Breast epithelium (tissue), 4 donors: ENCODE results near the gene ZNF675. TPM values are rescaled to one million over a fixed set of nuclear protein-coding genes. Genes with fewer than 3 reads are reported as not detected.
"Not testable (repeated sequence)": the region's sequence is repeated elsewhere in the genome, so short reads cannot be mapped to it uniquely, and the experiment has no call there.

Source experiments
- DNase-seq, 2 donors: peaks; one replicate each; pipeline ENCODE4 v3.0.0-alpha.2; 2019; ENCODE audit warnings: low spot score in 2 of 2
- H3K27ac ChIP-seq, 2 donors: fragments of 200-600 bp; sonication (generic) in 1 of 2; one replicate each; pipeline ENCODE4 v1.5.1; 2016 to 2019; ENCODE audit warnings: mild to moderate bottlenecking in 1 of 2
- H3K27me3 ChIP-seq, 2 donors: fragments of 200-600 bp; sonication (generic) in 1 of 2; one replicate each; pipeline versions ENCODE4 v1.5.1 to v1.6.0; 2017 to 2019; ENCODE audit warnings: control low read depth in 1 of 2, mild to moderate bottlenecking in 1 of 2
- H3K36me3 ChIP-seq: fragments of 200-600 bp; one replicate; pipeline ENCODE4 v1.5.1; 2019
- H3K4me1 ChIP-seq, 2 donors: fragments of 200-600 bp; sonication (generic); one replicate each; pipeline ENCODE4 v1.5.1; 2016 to 2019; ENCODE audit warnings: control low read depth in 1 of 2
- H3K4me3 ChIP-seq, 3 donors: fragments of 200-600 bp; sonication (generic); 1 replicate in 2 of 3; 2 replicates in 1 of 3; pipeline ENCODE4 v1.5.1; 2016 to 2019; ENCODE audit warnings: mild to moderate bottlenecking in 3 of 3, moderate library complexity in 2 of 3
- H3K9me3 ChIP-seq, 2 donors: fragments of 200-600 bp; sonication (generic) in 1 of 2; one replicate each; pipeline ENCODE4 v1.5.1; 2016 to 2019; ENCODE audit warnings: control low read depth in 1 of 2
- POLR2A ChIP-seq: fragments of 450-650 bp; IDR thresholded peaks from one replicate; pipeline ENCODE4 v1.6.1; 2016; ENCODE audit warnings: antibody characterized with exemption, mild to moderate bottlenecking, moderate library complexity
- POLR2AphosphoS5 ChIP-seq, 3 donors: sonication (generic); formaldehyde crosslinking; IDR thresholded peaks; one replicate each; pipeline ENCODE4 v1.6.1; 2017; ENCODE audit warnings: antibody characterized with exemption in 3 of 3
- intact Hi-C: fragments of 100-400 bp; cut with DNase I; formaldehyde crosslinking; loops from one replicate; pipeline ENCODE4 v1.15.1; 2023; ENCODE audit warnings: low total_unique reads
- total RNA-seq, 3 donors: library from RNA; depleted of rRNA; stranded (reverse); fragments of >200 nt; gene quantifications; one replicate each; pipeline ENCODE4 v1.1.0, GENCODE V29; 2016
- TF ChIP-seq, protein P1 (sequence below), 3 donors: fragments of 450-650 bp; IDR thresholded peaks; one replicate each; pipeline ENCODE4 v1.5.1; 2016 to 2017; ENCODE audit warnings: antibody characterized with exemption in 3 of 3, mild to moderate bottlenecking in 3 of 3, moderate library complexity in 3 of 3

The ZNF675 gene
- total RNA-seq, result 10 to 100 TPM in 2 of 3 donors, 1 to 10 TPM in 1; 6.1 to 25.8 (median 13.1) TPM

DNA sequence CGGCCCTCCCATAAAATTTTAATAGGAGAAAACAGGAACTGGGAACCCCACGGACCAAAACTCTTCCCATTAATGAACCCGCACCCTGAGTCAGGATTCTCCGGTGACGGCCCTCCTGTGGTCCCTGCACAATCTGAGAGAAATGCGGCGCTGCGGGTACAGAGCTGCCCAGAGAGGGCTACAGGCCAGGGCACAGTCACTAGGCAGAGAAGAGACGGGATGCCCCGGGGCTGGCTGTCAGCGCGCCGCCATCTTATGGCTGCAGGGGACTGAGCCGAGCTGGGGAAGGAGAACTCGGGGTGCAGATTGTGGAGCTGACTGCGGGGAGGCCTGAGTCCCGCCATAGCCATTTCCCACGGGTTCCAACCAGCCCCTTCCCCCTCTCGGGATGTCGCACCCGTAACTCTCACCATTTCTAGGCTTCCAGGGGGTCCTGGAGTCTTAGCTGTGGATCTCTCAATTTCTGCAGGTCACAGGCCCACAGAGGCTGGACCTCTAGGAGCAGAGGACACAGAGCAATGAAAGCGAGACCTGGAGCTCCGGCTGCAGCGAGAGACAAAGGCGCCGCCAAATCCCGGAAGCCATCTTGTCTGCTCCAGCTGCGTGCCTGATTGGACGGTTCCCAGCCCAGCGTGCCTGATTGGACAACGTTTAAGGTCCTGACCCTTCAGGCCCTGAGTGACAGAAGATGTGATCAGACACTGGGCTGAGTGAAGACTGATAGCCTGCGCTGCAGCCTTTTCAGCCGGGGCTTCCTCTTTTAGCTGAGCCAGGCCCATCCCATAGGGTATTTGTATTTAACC is at the start of gene ZNF675:
Gene ZNF675 (minus strand): TSS at position 592 of the 803 bp plus-strand sequence. CDS start 179 bp downstream, at position 413.
- H3K9me3 ChIP-seq, result no peaks in the 10 kb centered on the region
- H3K4me3 ChIP-seq, result peak within 1 kb of the TSS; percentile 69 to 80 (median 74)
- H3K27ac ChIP-seq, result peak within 1 kb of the TSS; percentile 87 to 90
- DNase-seq, result peak; percentile 91 to 95
- no peaks in the 10 kb centered on the region for H3K4me1 ChIP-seq
- H3K27me3 ChIP-seq, result no peaks in the 10 kb centered on the region
- H3K36me3 ChIP-seq, result no peaks in the 10 kb centered on the region
- TF ChIP-seq POLR2A (no peak), POLR2AphosphoS5 (IDR thresholded peaks at IDR 0.05) (peak in 1 of 3 donors; percentile 40)
- TF ChIP-seq, protein P1, sequence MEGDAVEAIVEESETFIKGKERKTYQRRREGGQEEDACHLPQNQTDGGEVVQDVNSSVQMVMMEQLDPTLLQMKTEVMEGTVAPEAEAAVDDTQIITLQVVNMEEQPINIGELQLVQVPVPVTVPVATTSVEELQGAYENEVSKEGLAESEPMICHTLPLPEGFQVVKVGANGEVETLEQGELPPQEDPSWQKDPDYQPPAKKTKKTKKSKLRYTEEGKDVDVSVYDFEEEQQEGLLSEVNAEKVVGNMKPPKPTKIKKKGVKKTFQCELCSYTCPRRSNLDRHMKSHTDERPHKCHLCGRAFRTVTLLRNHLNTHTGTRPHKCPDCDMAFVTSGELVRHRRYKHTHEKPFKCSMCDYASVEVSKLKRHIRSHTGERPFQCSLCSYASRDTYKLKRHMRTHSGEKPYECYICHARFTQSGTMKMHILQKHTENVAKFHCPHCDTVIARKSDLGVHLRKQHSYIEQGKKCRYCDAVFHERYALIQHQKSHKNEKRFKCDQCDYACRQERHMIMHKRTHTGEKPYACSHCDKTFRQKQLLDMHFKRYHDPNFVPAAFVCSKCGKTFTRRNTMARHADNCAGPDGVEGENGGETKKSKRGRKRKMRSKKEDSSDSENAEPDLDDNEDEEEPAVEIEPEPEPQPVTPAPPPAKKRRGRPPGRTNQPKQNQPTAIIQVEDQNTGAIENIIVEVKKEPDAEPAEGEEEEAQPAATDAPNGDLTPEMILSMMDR (IDR thresholded peaks at IDR 0.05), result no peak
- intact Hi-C loops, result no loop called here

DNA sequence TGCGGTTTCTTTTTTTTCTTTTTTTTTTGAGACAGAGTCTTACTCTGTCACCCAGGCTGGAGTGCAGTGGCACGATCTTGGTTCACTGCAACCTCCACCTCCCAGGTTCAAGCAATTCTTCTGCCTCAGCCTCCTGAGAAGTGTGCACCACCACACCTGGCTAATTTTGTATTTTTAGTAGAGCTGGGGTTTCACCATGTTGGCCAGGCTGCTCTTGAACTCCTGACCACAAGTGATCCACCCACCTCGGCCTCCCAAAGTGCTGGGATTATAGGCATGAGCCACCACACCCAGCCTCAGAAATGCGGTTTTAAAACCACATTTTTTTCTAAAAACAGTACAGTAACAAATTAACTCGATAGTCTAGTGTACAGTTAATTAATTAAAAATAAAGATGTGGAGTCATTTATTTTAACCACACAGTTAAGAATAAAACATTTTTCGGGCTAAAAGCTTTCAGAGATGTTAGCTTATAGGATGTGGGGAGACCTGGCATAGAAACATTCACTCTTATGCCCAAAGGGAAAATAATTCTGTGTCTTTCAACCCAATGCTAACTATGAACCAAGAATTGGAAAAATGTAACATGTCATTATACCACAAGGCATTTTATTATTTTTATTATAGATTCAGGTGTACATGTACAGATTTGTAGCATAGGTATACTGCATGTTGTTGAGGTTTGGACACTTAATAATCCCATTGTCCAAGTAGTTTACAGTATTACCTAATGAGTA is 43.9 kb upstream of the ZNF675 start:
- intact Hi-C loops, result not testable (repeated sequence)

DNA sequence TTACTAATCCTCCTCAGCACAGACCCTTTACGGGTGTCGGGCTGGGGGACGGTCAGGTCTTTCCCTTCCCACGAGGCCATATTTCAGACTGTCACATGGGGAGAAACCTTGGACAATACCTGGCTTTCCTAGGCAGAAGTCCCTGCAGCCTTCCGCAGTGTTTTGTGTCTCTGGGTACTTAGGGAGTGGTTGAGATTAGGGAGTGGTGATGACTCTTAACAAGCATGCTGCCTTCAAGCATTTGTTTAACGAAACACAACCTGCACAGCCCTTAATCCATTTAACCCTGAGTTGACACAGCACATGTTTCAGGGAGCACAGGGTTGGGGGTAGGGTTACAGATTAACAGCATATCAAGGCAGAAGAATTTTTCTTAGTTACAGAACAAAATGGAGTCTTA is 37.1 kb upstream of the ZNF675 start:
- intact Hi-C loops, H3K27ac ChIP-seq, H3K9me3 ChIP-seq, DNase-seq, H3K36me3 ChIP-seq, H3K4me3 ChIP-seq, H3K4me1 ChIP-seq, H3K27me3 ChIP-seq: not testable (repeated sequence)

More for the DNA sequence above, 43.9 kb upstream of the ZNF675 start:
- H3K4me3 ChIP-seq, H3K4me1 ChIP-seq, DNase-seq, H3K27me3 ChIP-seq, H3K9me3 ChIP-seq, H3K27ac ChIP-seq, H3K36me3 ChIP-seq: not testable (repeated sequence)

DNA sequence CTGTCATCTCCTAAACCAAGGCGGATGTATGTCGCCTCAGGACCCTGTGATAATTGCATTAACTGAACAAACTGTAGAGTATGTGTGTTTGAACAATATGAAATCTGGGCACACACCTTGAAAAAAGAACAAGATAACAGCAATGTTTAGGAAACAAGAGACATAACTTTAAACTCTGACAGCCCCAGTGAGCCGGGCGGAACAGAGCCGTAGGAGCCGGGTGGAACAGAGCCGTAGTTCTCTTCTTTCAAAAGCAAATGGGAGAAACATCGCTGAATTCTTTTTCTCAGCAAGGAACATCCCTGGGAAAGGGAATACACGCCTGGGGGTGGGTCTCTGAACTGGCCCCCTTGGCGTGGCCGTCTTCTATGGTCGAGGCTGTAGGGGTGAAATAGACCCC is 31.8 kb upstream of the ZNF675 start:
- TF ChIP-seq POLR2AphosphoS5 (IDR thresholded peaks at IDR 0.05) (no peak), POLR2A (no peak)
- TF ChIP-seq, protein P1 (IDR thresholded peaks at IDR 0.05), result no peak
- intact Hi-C loops, result no loop called here

DNA sequence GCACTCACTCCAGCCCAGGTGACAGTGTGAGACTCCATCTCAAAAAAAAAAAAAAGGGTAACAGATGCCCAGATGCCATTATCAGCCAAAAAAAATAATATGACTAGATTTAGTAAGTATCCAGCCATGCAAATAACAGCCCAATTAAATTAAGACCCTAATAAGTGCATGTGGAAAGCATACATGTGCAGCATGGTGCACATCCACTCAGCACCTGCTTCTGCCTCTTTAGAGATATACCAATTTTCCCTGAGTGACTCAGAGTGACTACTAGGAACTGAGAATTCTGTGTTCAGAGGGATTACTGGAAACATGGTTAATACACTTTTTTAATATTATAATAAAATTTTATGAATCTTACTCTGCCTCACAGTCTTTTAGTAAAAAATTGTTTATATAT is 29.8 kb upstream of the ZNF675 start:
- no peak overlapping the region for H3K4me3 ChIP-seq
- H3K4me1 ChIP-seq, result no peaks in the 10 kb centered on the region
- H3K36me3 ChIP-seq, result no peaks in the 10 kb centered on the region
- H3K9me3 ChIP-seq, result no peaks in the 10 kb centered on the region
- no peaks in the 10 kb centered on the region for H3K27me3 ChIP-seq
- TF ChIP-seq POLR2A, result no peak
- no peak for TF ChIP-seq POLR2AphosphoS5 (IDR thresholded peaks at IDR 0.05)
- TF ChIP-seq, protein P1 (IDR thresholded peaks at IDR 0.05), result no peak
- H3K27ac ChIP-seq, result no peak overlapping the region
- intact Hi-C loops, result no loop called here
- no peak for DNase-seq

More for the DNA sequence above, 31.8 kb upstream of the ZNF675 start:
- no peak for DNase-seq
- Histone ChIP-seq H3K36me3 (no peaks in the 10 kb centered on the region), H3K4me3 (no peak overlapping the region), H3K4me1 (no peaks in the 10 kb centered on the region), H3K27ac (no peak overlapping the region), H3K27me3 (no peaks in the 10 kb centered on the region), H3K9me3 (no peaks in the 10 kb centered on the region)

DNA sequence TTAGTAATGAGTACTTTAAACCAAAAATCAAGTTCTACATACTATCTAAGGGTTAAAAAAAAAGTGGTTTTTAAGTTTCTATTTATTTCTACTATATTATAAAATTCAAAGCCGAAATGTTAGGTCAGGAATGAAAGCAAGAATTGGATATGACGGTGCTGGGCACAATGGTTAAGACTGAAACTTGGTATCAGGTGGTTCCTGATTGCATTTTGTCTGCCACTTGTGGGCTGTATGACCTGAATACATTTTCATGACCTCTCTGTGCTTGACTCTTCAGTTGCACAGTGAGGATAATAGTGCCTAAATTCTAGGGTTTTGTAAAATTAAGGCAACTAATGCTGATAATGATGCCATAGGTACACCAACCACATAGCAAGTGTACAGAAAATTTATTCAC is 22.3 kb upstream of the ZNF675 start:
- H3K27ac ChIP-seq, result no peak overlapping the region
- H3K4me1 ChIP-seq, result no peaks in the 10 kb centered on the region
- H3K9me3 ChIP-seq, result no peaks in the 10 kb centered on the region
- H3K27me3 ChIP-seq, result no peaks in the 10 kb centered on the region
- H3K4me3 ChIP-seq, result no peak overlapping the region
- no peaks in the 10 kb centered on the region for H3K36me3 ChIP-seq
- no peak for DNase-seq
- no peak for TF ChIP-seq POLR2AphosphoS5 (IDR thresholded peaks at IDR 0.05)
- TF ChIP-seq, protein P1 (IDR thresholded peaks at IDR 0.05), result no peak
- TF ChIP-seq POLR2A, result no peak
- intact Hi-C loops, result no loop called here
